Right atrium auricular region (tissue), 2 donors: ENCODE results near the gene TEC. TPM values are rescaled to one million over a fixed set of nuclear protein-coding genes. Genes with fewer than 3 reads are reported as not detected.
"Not testable (repeated sequence)": the region's sequence is repeated elsewhere in the genome, so short reads cannot be mapped to it uniquely, and the experiment has no call there.

Experiments used
- DNase-seq: peaks from one replicate; pipeline ENCODE4 v3.0.0-alpha.2; 2019; ENCODE audit warnings: low spot score
- H3K27ac ChIP-seq, 2 donors: fragments of 200-600 bp; sonication (generic); 1 replicate in 1 of 2; 2 replicates in 1 of 2; pipeline ENCODE4 v1.5.1; 2016 to 2019
- H3K27me3 ChIP-seq, 2 donors: fragments of 200-600 bp; sonication (generic); one replicate each; pipeline versions ENCODE4 v1.5.1 to v1.6.0; 2017 to 2019
- H3K36me3 ChIP-seq: fragments of 200-600 bp; sonication (generic); one replicate; pipeline ENCODE4 v1.5.1; 2016
- H3K4me1 ChIP-seq, 2 donors: fragments of 200-600 bp; sonication (generic); one replicate each; pipeline versions ENCODE4 v1.5.1 to v1.6.0; 2017 to 2019
- H3K4me3 ChIP-seq, 2 donors: fragments of 200-600 bp; sonication (generic); 1 replicate in 1 of 2; 2 replicates in 1 of 2; pipeline ENCODE4 v1.5.1; 2017 to 2019; ENCODE audit warnings: mild to moderate bottlenecking in 1 of 2, moderate library complexity in 1 of 2
- H3K9me3 ChIP-seq, 2 donors: fragments of 200-600 bp; sonication (generic); one replicate each; pipeline ENCODE4 v1.5.1; 2019
- total RNA-seq, 2 donors: library from RNA; depleted of rRNA; stranded (reverse); fragments of >200 nt; gene quantifications; one replicate each; pipeline ENCODE4 v1.1.0, GENCODE V29; 2016
- TF ChIP-seq, protein P1 (sequence below), 2 donors: fragments of 200-600 bp; sonication (generic); IDR thresholded peaks; one replicate each; pipeline ENCODE4 v1.5.1; 2019; ENCODE audit warnings: antibody characterized with exemption in 2 of 2

Gene TEC
- total RNA-seq, 2 donors from 2014 or later, result 1.1 to 1.3 TPM

GRCh38 chr4:48225368-48226141 is 44.1 kb downstream of the TEC start:
- H3K4me3 ChIP-seq, result no peak overlapping the region
- H3K27ac ChIP-seq, result no peak overlapping the region
- DNase-seq, result no peak
- no peaks in the 10 kb centered on the region for H3K9me3 ChIP-seq
- TF ChIP-seq, protein P1, sequence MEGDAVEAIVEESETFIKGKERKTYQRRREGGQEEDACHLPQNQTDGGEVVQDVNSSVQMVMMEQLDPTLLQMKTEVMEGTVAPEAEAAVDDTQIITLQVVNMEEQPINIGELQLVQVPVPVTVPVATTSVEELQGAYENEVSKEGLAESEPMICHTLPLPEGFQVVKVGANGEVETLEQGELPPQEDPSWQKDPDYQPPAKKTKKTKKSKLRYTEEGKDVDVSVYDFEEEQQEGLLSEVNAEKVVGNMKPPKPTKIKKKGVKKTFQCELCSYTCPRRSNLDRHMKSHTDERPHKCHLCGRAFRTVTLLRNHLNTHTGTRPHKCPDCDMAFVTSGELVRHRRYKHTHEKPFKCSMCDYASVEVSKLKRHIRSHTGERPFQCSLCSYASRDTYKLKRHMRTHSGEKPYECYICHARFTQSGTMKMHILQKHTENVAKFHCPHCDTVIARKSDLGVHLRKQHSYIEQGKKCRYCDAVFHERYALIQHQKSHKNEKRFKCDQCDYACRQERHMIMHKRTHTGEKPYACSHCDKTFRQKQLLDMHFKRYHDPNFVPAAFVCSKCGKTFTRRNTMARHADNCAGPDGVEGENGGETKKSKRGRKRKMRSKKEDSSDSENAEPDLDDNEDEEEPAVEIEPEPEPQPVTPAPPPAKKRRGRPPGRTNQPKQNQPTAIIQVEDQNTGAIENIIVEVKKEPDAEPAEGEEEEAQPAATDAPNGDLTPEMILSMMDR (IDR thresholded peaks at IDR 0.05), result no peak
- H3K36me3 ChIP-seq, result no peaks in the 10 kb centered on the region
- no peaks in the 10 kb centered on the region for H3K27me3 ChIP-seq
- no peaks in the 10 kb centered on the region for H3K4me1 ChIP-seq

DNA sequence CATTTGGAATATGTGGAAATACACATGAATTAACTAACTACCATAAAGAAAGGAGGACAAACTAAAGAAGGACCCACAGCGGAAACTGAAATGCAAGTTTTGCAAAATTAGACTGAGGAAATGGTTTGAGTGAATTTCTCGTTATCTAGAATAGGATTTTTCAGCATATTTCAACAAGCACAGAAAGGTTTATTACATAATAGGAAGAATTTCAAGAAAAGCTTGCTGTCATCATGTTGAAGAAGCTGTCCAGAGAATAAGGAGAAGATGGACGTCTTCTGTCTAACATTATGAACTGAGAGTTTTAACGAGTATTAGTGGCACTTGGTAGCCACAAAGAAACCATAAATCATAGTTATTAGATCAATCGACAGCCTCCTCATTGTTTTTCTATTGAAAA is 45.0 kb downstream of the TEC start:
- H3K4me3 ChIP-seq, result no peak overlapping the region
- no peaks in the 10 kb centered on the region for H3K4me1 ChIP-seq
- TF ChIP-seq, protein P1 (IDR thresholded peaks at IDR 0.05), result no peak
- H3K27ac ChIP-seq, result no peak overlapping the region
- no peaks in the 10 kb centered on the region for H3K9me3 ChIP-seq
- no peak for DNase-seq
- H3K27me3 ChIP-seq, result no peaks in the 10 kb centered on the region
- no peaks in the 10 kb centered on the region for H3K36me3 ChIP-seq

DNA sequence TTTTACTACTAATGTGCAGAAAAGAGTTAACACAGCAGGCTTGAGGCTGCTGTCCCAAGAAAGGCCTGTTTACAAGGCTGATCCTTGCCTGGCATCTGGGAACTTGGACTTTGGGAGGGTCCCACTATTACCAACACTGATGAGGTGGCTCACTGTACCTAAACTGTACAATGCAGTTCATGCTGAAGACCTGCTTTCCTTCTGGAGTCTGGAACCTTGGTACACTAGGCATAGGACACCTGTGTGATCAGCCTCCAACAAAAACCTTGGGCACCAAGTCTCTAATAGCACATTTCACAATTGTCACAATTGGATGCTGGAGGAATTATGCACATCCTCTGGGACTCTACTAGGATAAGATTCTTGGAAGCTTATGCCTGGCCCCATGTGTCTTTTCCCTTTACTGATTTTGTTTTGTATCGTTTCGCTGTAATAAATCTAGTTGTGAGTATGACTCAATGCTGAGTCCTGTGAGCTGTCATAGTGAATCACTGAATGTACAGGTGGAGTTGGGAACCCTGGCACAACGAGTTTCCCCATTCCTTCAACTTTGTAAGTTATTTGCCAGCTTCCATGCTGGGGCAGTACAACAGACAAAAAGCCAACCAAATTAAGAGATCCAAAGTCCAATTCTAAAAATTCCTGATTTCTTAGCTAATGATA is 45.9 kb downstream of the TEC start:
- Histone ChIP-seq H3K4me3 (no peak overlapping the region), H3K36me3 (no peaks in the 10 kb centered on the region), H3K4me1 (no peaks in the 10 kb centered on the region), H3K27me3 (no peaks in the 10 kb centered on the region), H3K9me3 (no peaks in the 10 kb centered on the region), H3K27ac (no peak overlapping the region)
- TF ChIP-seq, protein P1 (IDR thresholded peaks at IDR 0.05), result no peak
- DNase-seq, result no peak

DNA sequence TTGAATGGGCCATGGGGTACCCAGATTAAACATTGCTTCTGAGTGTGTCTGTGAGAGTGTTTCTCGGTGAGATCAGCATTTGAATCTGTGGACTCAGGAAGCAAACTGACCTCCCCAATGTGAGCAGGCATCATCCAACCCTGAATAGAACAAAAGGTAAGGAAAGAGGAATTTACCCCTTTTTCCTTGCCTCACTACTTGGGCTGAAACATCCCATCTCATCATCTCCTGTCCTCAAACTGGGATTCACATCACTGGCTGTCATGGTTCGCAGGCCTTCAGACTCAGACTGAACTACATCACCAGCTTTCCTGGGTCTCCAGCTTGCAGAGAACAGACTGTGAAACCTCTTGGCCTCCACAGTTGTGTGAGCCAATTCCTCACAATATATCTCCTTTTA is 47.1 kb downstream of the TEC start:
- no peak for DNase-seq
- Histone ChIP-seq H3K27ac (no peak overlapping the region), H3K36me3 (no peaks in the 10 kb centered on the region), H3K27me3 (no peaks in the 10 kb centered on the region), H3K4me3 (no peak overlapping the region), H3K9me3 (no peaks in the 10 kb centered on the region), H3K4me1 (no peaks in the 10 kb centered on the region)
- TF ChIP-seq, protein P1 (IDR thresholded peaks at IDR 0.05), result no peak

- not testable (repeated sequence) for DNase-seq, H3K36me3 ChIP-seq, H3K9me3 ChIP-seq, H3K4me1 ChIP-seq, H3K4me3 ChIP-seq, H3K27me3 ChIP-seq, H3K27ac ChIP-seq
Measured at GRCh38 chr4:48219430-48219829, 50.2 kb downstream of the TEC start.

- no peak for DNase-seq
- TF ChIP-seq, protein P1 (IDR thresholded peaks at IDR 0.05), result no peak
- H3K9me3 ChIP-seq, result no peaks in the 10 kb centered on the region
- H3K27me3 ChIP-seq, result no peaks in the 10 kb centered on the region
- H3K27ac ChIP-seq, result no peak overlapping the region
- H3K36me3 ChIP-seq, result no peaks in the 10 kb centered on the region
- H3K4me1 ChIP-seq, result no peaks in the 10 kb centered on the region
- no peak overlapping the region for H3K4me3 ChIP-seq
Measured at GRCh38 chr4:48216563-48216962, 53.1 kb downstream of the TEC start.
